HepG2 (cell line): ENCODE results near the gene NEK8. TPM values are rescaled to one million over a fixed set of nuclear protein-coding genes. Genes with fewer than 3 reads are reported as not detected.

Source experiments
- ARNTL ChIP-seq: sonication (generic); formaldehyde crosslinking; IDR thresholded peaks from 2 replicates; pipeline ENCODE4 v1.4.0; 2020; ENCODE audit warnings: mild to moderate bottlenecking, missing genetic modification reagents
- BCL6 ChIP-seq: IDR thresholded peaks from 2 replicates; pipeline ENCODE4 v1.6.1; 2016; ENCODE audit warnings: missing genetic modification reagents, missing compliant biosample characterization
- CHCHD3 ChIP-seq: sonication (generic); formaldehyde crosslinking; IDR thresholded peaks from 2 replicates; pipeline ENCODE4 v1.8.0; 2022; ENCODE audit warnings: mild to moderate bottlenecking, missing genetic modification reagents, moderate library complexity
- EED ChIP-seq: sonication (generic); formaldehyde crosslinking; IDR thresholded peaks from 2 replicates; pipeline ENCODE4 v1.5.0; 2020; ENCODE audit warnings: mild to moderate bottlenecking, missing genetic modification reagents
- NFRKB ChIP-seq: fragments of 450-650 bp; IDR thresholded peaks from 2 replicates; pipeline ENCODE4 v1.6.1; 2017
- NR3C1 ChIP-seq: sonication (generic); formaldehyde crosslinking; IDR thresholded peaks from 2 replicates; pipeline ENCODE4 v1.4.0; 2020; ENCODE audit warnings: missing genetic modification reagents
- POLR2G ChIP-seq: fragments of 200-400 bp; formaldehyde crosslinking; IDR thresholded peaks from 2 replicates; pipeline ENCODE4 v1.6.1; 2018; ENCODE audit warnings: mild to moderate bottlenecking, low read depth, low read length, moderate library complexity
- PRDM15 ChIP-seq: sonication (generic); formaldehyde crosslinking; IDR thresholded peaks from 2 replicates; pipeline ENCODE4 v1.4.0; 2020; ENCODE audit warnings: missing genetic modification reagents
- TAF1 ChIP-seq: sonication (generic); formaldehyde crosslinking; IDR thresholded peaks from 2 replicates; pipeline ENCODE4 v1.4.0; 2020; ENCODE audit warnings: missing genetic modification reagents
- TFE3 ChIP-seq: IDR thresholded peaks from 2 replicates; pipeline ENCODE4 v1.6.1; 2016
- XRCC5 ChIP-seq: fragments of 200-400 bp; formaldehyde crosslinking; optimal IDR thresholded peaks from 2 replicates; pipeline ENCODE3; 2017; ENCODE audit warnings: mild to moderate bottlenecking, low read length
- YEATS4 ChIP-seq: sonication (generic); formaldehyde crosslinking; IDR thresholded peaks from 2 replicates; pipeline ENCODE4 v1.4.0; 2020; ENCODE audit warnings: missing genetic modification reagents, borderline replicate concordance
- ZNF607 ChIP-seq: sonication (generic); formaldehyde crosslinking; IDR thresholded peaks from 2 replicates; pipeline ENCODE4 v1.5.1; 2020; ENCODE audit warnings: missing genetic modification reagents, mild to moderate bottlenecking, borderline replicate concordance
- ZNF687 ChIP-seq: sonication (generic); formaldehyde crosslinking; IDR thresholded peaks from 2 replicates; pipeline ENCODE4 v1.5.1; 2020; ENCODE audit warnings: mild to moderate bottlenecking, missing genetic modification reagents, moderate library complexity
- ZSCAN9 ChIP-seq: IDR thresholded peaks from 2 replicates; pipeline ENCODE4 v1.6.1; 2016; ENCODE audit warnings: borderline replicate concordance
- polyA plus RNA-seq, 8 experiments: library from polyadenylated mRNA; depleted of rRNA in 3 of 8; stranded (reverse) in 7 of 8; unstranded in 1 of 8; fragments of >200 nt; fragmentation: Illumina TruSeq in 4 of 8; extraction: Trizol in 4 of 8; gene quantifications; 2 replicates each; pipeline versions ENCODE4 v1.2.1 to v1.2.3, GENCODE V29; 2011 to 2016; ENCODE audit warnings: low read depth in 4 of 8, missing spikeins in 1 of 8, mixed read lengths in 1 of 8; ENCODE audit not compliant: insufficient read depth in 1 of 8
- total RNA-seq, 5 experiments: library from RNA; depleted of rRNA; stranded (reverse); fragments of >200 nt; fragmentation: Illumina TruSeq; extraction: Trizol; gene quantifications; 2 replicates each; pipeline ENCODE4 v1.2.3, GENCODE V29; 2016; ENCODE audit warnings: low read depth in 1 of 5
- TF ChIP-seq, protein P1 (sequence below): sonication (generic); formaldehyde crosslinking; IDR thresholded peaks from 2 replicates; pipeline ENCODE4 v1.4.0; 2020; ENCODE audit warnings: missing genetic modification reagents, mild to moderate bottlenecking, borderline replicate concordance

Gene NEK8
- total and polyA plus RNA-seq, 2 of the 13 experiments (the other 11 are each of a cell fraction or from before 2014, with no cell fraction given): 5.8 to 13.5 TPM

DNA sequence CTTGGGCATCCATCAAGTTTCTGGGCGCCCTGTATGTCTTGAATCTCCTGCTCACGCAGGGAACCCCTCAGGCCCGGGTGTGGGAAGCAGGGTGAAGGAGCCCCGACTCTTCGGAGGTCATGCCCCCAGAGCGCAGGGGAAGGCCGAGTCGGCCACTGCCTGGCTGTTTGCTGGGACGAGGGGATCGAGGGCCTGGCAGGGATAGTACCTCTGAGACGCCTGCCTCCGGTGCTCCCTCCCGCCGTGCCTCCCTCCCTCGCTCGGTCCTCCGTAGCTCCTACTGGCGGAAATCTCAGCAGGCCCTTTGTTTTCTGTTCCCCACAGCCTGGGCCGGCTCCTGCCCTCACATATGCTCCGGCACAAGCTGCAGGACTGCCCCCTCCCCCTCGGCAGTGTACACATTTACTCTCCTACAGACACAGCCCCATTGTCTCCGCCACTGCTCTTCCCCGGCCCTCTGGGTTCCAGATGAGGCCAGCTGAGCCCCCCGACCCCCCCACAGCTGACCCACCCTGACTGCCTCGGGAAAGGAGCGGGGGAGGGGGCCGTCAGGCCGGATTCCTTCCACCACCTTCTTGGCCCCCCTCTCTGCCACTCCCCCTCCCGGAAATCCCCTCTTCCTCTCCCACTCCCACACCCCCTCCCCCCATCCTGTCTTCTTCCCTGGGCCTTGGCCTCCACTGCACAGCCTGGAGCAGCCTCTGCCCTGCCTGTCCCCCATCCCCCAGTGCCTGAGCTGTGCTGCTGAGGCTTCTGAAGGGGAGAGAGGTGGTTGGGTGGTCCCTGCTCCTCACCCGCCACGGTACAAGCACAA is 16.6 kb downstream of the NEK8 start (continued):
- TF ChIP-seq CHCHD3 (CRISPR knock-in tag): no peak
- TF ChIP-seq XRCC5: no peak
- TF ChIP-seq, protein P1, sequence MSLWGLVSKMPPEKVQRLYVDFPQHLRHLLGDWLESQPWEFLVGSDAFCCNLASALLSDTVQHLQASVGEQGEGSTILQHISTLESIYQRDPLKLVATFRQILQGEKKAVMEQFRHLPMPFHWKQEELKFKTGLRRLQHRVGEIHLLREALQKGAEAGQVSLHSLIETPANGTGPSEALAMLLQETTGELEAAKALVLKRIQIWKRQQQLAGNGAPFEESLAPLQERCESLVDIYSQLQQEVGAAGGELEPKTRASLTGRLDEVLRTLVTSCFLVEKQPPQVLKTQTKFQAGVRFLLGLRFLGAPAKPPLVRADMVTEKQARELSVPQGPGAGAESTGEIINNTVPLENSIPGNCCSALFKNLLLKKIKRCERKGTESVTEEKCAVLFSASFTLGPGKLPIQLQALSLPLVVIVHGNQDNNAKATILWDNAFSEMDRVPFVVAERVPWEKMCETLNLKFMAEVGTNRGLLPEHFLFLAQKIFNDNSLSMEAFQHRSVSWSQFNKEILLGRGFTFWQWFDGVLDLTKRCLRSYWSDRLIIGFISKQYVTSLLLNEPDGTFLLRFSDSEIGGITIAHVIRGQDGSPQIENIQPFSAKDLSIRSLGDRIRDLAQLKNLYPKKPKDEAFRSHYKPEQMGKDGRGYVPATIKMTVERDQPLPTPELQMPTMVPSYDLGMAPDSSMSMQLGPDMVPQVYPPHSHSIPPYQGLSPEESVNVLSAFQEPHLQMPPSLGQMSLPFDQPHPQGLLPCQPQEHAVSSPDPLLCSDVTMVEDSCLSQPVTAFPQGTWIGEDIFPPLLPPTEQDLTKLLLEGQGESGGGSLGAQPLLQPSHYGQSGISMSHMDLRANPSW: no peak
- peak; percentile 83 for TF ChIP-seq POLR2G
- TF ChIP-seq PRDM15 (CRISPR knock-in tag): no peak
- TF ChIP-seq NFRKB: no peak
- no peak; the same call in 1 of the 2 replicates for TF ChIP-seq ZNF607 (CRISPR knock-in tag)
- TF ChIP-seq YEATS4 (CRISPR knock-in tag): peak; percentile 29; the same call in 1 of the 2 replicates
- no peak for TF ChIP-seq EED (CRISPR knock-in tag)
- TF ChIP-seq TFE3 (CRISPR knock-in tag): peak; percentile 26; the same call in 1 of the 2 replicates
- TF ChIP-seq ARNTL (CRISPR knock-in tag): no peak; the same call in 1 of the 2 replicates
- TF ChIP-seq ZSCAN9 (CRISPR knock-in tag): no peak
- TF ChIP-seq BCL6 (CRISPR knock-in tag): no peak
- TF ChIP-seq NR3C1 (CRISPR knock-in tag): no peak
- peak; percentile 66; the same call in 1 of the 2 replicates for TF ChIP-seq TAF1 (CRISPR knock-in tag)
- peak; percentile 77 for TF ChIP-seq ZNF687 (CRISPR knock-in tag)
